NOMO-1 treated with dmso at 0.1 percent for 144 hours (cell line): ENCODE measurements around the gene RNF150.

Experiments
- DNase-seq: peaks from one replicate; lab custom pipeline; 2025; ENCODE audit not compliant: unreplicated experiment; lab: John Stamatoyannopoulos, UW

RNF150 gene

GRCh38 chr4:141028024-141028529 lies 105.2 kb downstream of the RNF150 start:
- DNase-seq = no peak

- no peak for DNase-seq
Measured at GRCh38 chr4:141027421-141027820, 105.8 kb downstream of the RNF150 start.

- DNase-seq = no peak
Measured at GRCh38 chr4:141026900-141027299, 106.4 kb downstream of the RNF150 start.

GRCh38 chr4:141023051-141023450 lies 110.2 kb downstream of the RNF150 start:
- DNase-seq = no peak

GRCh38 chr4:141022111-141022695 lies 111.1 kb downstream of the RNF150 start:
- DNase-seq = no peak

- no peak for DNase-seq
Measured at GRCh38 chr4:141021397-141022110, 111.7 kb downstream of the RNF150 start.

GRCh38 chr4:141020801-141021261 lies 112.4 kb downstream of the RNF150 start:
- no peak for DNase-seq

GRCh38 chr4:141019768-141020167 lies 113.5 kb downstream of the RNF150 start:
- no peak for DNase-seq

- no peak for DNase-seq
Measured at GRCh38 chr4:141016117-141016798, 117.0 kb downstream of the RNF150 start.

- DNase-seq = no peak
Measured at GRCh38 chr4:141013899-141014298, 119.4 kb downstream of the RNF150 start.

- no peak for DNase-seq
Measured at GRCh38 chr4:141011901-141012315, 121.4 kb downstream of the RNF150 start.

- DNase-seq = no peak
Measured at GRCh38 chr4:141009931-141010330, 123.3 kb downstream of the RNF150 start.

GRCh38 chr4:141009129-141009528 lies 124.1 kb downstream of the RNF150 start:
- no peak for DNase-seq

GRCh38 chr4:141006242-141006802 lies 126.9 kb downstream of the RNF150 start:
- no peak for DNase-seq

- DNase-seq = no peak
Measured at GRCh38 chr4:141004823-141005222, 128.4 kb downstream of the RNF150 start.

- DNase-seq = no peak
Measured at GRCh38 chr4:141003193-141003592, 130.1 kb downstream of the RNF150 start.

- no peak for DNase-seq
Measured at GRCh38 chr4:141002323-141002805, 130.9 kb downstream of the RNF150 start.

GRCh38 chr4:140996766-140997165 lies 136.5 kb downstream of the RNF150 start:
- no peak for DNase-seq

- no peak for DNase-seq
Measured at GRCh38 chr4:140995058-140995457, 138.2 kb downstream of the RNF150 start.

- no peak for DNase-seq
Measured at GRCh38 chr4:140994015-140994414, 139.3 kb downstream of the RNF150 start.

- DNase-seq = no peak
Measured at GRCh38 chr4:140993370-140993769, 139.9 kb downstream of the RNF150 start.
